Measurements from ENCODE around the gene TMEM263. TPM values are rescaled to one million over a fixed set of nuclear protein-coding genes. Genes with fewer than 3 reads are reported as not detected.

Gene TMEM263
- total and polyA plus RNA-seq, 2 experiments from 2014 or later = 7.1 to 10.4 TPM

DNA sequence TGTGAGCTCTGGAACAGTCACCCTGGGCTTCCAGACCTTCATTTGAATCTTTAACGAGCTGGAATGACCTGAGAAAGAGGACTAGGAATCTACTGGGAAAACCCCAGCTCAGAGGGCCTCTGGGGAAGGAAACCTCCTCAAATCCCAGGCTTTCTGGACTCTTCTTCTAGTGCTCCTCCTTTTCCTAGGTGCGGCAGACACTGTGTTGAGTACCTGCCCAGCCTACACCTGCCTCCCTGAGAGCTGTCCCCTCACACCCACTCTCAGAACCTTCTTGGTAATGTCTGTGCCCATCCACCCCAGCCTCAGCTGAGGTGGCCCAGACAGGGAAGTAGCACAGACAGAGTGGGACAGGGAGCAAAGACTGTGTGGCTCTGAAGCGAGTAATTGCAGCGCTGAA is 47.9 kb upstream of the TMEM263 start (continued):
- TF ChIP-seq, protein P1, sequence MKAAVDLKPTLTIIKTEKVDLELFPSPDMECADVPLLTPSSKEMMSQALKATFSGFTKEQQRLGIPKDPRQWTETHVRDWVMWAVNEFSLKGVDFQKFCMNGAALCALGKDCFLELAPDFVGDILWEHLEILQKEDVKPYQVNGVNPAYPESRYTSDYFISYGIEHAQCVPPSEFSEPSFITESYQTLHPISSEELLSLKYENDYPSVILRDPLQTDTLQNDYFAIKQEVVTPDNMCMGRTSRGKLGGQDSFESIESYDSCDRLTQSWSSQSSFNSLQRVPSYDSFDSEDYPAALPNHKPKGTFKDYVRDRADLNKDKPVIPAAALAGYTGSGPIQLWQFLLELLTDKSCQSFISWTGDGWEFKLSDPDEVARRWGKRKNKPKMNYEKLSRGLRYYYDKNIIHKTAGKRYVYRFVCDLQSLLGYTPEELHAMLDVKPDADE (IDR thresholded peaks at IDR 0.05) = no peak
- no peak for TF ChIP-seq STAT1 (IDR thresholded peaks at IDR 0.05; ENCODE audit: unreplicated experiment)
- TF ChIP-seq POLR2AphosphoS5 (IDR thresholded peaks at IDR 0.05; ENCODE audit: low read depth) = no peak
- no peak for TF ChIP-seq JUNB (IDR thresholded peaks at IDR 0.05; ENCODE audit: unreplicated experiment)
- no peak for TF ChIP-seq ZNF114 (CRISPR knock-in tag; IDR thresholded peaks at IDR 0.05)
- TF ChIP-seq EZH2phosphoT487 (IDR thresholded peaks at IDR 0.05; ENCODE audit: unreplicated experiment) = no peak
- TF ChIP-seq CTCF (conservative IDR thresholded peaks at IDR 0.05; ENCODE audit: low read depth in 2 of 2) = no peak
- TF ChIP-seq EZH2 (IDR thresholded peaks at IDR 0.05; ENCODE audit: low read depth, unreplicated experiment) = no peak

DNA sequence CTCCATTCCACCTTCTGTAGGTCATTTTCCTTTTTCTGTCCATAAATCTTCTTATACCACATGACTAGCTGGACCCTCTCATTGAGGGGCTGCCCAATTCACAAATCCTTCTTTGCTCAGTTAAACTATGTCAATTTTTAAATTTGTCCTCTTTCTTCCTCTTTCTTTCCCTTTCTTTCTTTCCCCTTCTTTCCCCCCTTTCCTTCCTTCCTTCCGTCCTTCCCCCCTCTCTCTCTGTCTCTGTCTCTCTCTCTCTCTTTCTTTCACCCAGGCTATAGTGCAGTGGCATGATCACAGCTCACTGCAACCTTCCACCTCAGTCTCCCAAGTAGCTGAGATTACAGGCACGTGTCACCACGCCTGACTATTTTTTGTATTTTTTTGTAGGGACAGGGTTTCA is 47.1 kb upstream of the TMEM263 start:
- Mint-ChIP-seq H3K9me3 (no peaks in the 10 kb centered on the region), H3K4me1 (peaks cover 2% of the 10 kb centered on the region; the same call in 1 of the 3 replicates), H3K27ac (no peak overlapping the region), H3K27me3 (ENCODE audit: insufficient read depth, low read depth, poor library complexity) (peaks cover 13% of the 10 kb centered on the region), H3K36me3 (ENCODE audit: low read depth) (no peaks in the 10 kb centered on the region), H3K4me3 (no peak overlapping the region)
- Histone ChIP-seq H3K27me3 (ENCODE audit: insufficient read depth) (peaks cover 4% of the 10 kb centered on the region; the same call in 1 of the 2 replicates), H3K9me2 (ENCODE audit: insufficient read depth) (no peaks in the 10 kb centered on the region), H3K27ac (ENCODE audit: low read depth) (no peak overlapping the region), H4K20me1 (replicated peaks; ENCODE audit: insufficient read depth) (no peaks in the 10 kb centered on the region), H3F3A (replicated peaks; ENCODE audit: low read depth) (no peaks in the 10 kb centered on the region), H2AFZ (peak overlapping the region; percentile 74), H3K4me2 (no peak overlapping the region), H3K4me1 (ENCODE audit: insufficient read depth) (peaks cover 4% of the 10 kb centered on the region; the same call in 1 of the 2 replicates), H3K36me3 (ENCODE audit: insufficient read depth) (no peaks in the 10 kb centered on the region), H3K79me2 (replicated peaks; ENCODE audit: insufficient read depth) (no peaks in the 10 kb centered on the region), H3K4me3 (no peak overlapping the region)
- DNase-seq (ENCODE audit: low spot score) (no peak), ATAC-seq (no peak)
- TF ChIP-seq POLR2AphosphoS5 (IDR thresholded peaks at IDR 0.05; ENCODE audit: low read depth) (no peak), STAT1 (IDR thresholded peaks at IDR 0.05; ENCODE audit: unreplicated experiment) (no peak), ZNF114 (CRISPR knock-in tag; IDR thresholded peaks at IDR 0.05) (no peak), EZH2phosphoT487 (IDR thresholded peaks at IDR 0.05; ENCODE audit: unreplicated experiment) (no peak), CREB1 (CRISPR knock-in tag; IDR thresholded peaks at IDR 0.05; ENCODE audit: low read depth) (no peak), ZNF462 (CRISPR knock-in tag; IDR thresholded peaks at IDR 0.05) (no peak)
- TF ChIP-seq, protein P1 (IDR thresholded peaks at IDR 0.05) = no peak
- TF ChIP-seq, protein P2, sequence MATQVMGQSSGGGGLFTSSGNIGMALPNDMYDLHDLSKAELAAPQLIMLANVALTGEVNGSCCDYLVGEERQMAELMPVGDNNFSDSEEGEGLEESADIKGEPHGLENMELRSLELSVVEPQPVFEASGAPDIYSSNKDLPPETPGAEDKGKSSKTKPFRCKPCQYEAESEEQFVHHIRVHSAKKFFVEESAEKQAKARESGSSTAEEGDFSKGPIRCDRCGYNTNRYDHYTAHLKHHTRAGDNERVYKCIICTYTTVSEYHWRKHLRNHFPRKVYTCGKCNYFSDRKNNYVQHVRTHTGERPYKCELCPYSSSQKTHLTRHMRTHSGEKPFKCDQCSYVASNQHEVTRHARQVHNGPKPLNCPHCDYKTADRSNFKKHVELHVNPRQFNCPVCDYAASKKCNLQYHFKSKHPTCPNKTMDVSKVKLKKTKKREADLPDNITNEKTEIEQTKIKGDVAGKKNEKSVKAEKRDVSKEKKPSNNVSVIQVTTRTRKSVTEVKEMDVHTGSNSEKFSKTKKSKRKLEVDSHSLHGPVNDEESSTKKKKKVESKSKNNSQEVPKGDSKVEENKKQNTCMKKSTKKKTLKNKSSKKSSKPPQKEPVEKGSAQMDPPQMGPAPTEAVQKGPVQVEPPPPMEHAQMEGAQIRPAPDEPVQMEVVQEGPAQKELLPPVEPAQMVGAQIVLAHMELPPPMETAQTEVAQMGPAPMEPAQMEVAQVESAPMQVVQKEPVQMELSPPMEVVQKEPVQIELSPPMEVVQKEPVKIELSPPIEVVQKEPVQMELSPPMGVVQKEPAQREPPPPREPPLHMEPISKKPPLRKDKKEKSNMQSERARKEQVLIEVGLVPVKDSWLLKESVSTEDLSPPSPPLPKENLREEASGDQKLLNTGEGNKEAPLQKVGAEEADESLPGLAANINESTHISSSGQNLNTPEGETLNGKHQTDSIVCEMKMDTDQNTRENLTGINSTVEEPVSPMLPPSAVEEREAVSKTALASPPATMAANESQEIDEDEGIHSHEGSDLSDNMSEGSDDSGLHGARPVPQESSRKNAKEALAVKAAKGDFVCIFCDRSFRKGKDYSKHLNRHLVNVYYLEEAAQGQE (IDR thresholded peaks at IDR 0.05; ENCODE audit: unreplicated experiment) = no peak

Data from GM23338 (cell line).